HFFc6 (cell line): ENCODE measurements around the gene FGL2. TPM values are rescaled to one million over a fixed set of nuclear protein-coding genes. Genes with fewer than 3 reads are reported as not detected.

ENCODE experiments used
- DNase-seq: peaks from one replicate; pipeline ENCODE4 v3.0.0-alpha.2; 2018
- H3K27ac Mint-ChIP-seq: 2 replicates; pipeline ENCODE4 v1.8.0; 2020; ENCODE audit warnings: mild to moderate bottlenecking, mixed read lengths
- H3K27me3 Mint-ChIP-seq: 2 replicates; pipeline ENCODE4 v1.8.0; 2021; ENCODE audit warnings: mild to moderate bottlenecking, moderate library complexity, mixed read lengths; ENCODE audit not compliant: insufficient read depth
- H3K36me3 Mint-ChIP-seq: 2 replicates; pipeline ENCODE4 v1.8.0; 2021; ENCODE audit warnings: low read depth, mixed read lengths
- H3K4me1 Mint-ChIP-seq: 2 replicates; pipeline ENCODE4 v1.8.0; 2020; ENCODE audit warnings: low read depth, mixed read lengths
- H3K4me3 Mint-ChIP-seq: 2 replicates; pipeline ENCODE4 v1.8.0; 2020; ENCODE audit warnings: mild to moderate bottlenecking, moderate library complexity, mixed read lengths
- H3K9me3 Mint-ChIP-seq: 2 replicates; pipeline ENCODE4 v1.8.0; 2020; ENCODE audit warnings: mild to moderate bottlenecking, mixed read lengths
- CTCF ChIP-seq: fragments of 200-600 bp; sonication (generic); IDR thresholded peaks from 2 replicates; pipeline ENCODE4 v1.5.0; 2021; ENCODE audit warnings: antibody characterized with exemption, mild to moderate bottlenecking
- long read RNA-seq: library from polyadenylated mRNA; unstranded; transcript quantifications from one replicate; pipeline ENCODE4 v2.0.0, GENCODE V29; 2019
- total RNA-seq, 6 experiments: library from RNA; stranded (reverse); fragmentation: NEBNext Ultra II Directional; extraction: Animal tissue kit (Norgen Biotek cat#: 25700); gene quantifications; 2 replicates in 1 of 6; 3 replicates in 5 of 6; pipeline ENCODE4 v1.2.3, GENCODE V29; 2021

Gene FGL2, protein sequence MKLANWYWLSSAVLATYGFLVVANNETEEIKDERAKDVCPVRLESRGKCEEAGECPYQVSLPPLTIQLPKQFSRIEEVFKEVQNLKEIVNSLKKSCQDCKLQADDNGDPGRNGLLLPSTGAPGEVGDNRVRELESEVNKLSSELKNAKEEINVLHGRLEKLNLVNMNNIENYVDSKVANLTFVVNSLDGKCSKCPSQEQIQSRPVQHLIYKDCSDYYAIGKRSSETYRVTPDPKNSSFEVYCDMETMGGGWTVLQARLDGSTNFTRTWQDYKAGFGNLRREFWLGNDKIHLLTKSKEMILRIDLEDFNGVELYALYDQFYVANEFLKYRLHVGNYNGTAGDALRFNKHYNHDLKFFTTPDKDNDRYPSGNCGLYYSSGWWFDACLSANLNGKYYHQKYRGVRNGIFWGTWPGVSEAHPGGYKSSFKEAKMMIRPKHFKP
- total RNA-seq, result not detected
- long read RNA-seq, result 0 reads

GRCh38 chr7:77199013-77199966, at the start of gene FGL2:
Gene FGL2 (minus strand): TSS chr7:77199819. CDS start chr7:77199793, 26 bp downstream.
- Mint-ChIP-seq H3K4me3 (peak within 1 kb of the TSS; percentile 51; the same call in 1 of the 2 replicates), H3K27ac (no peak within 1 kb of the TSS), H3K4me1 (peaks cover 7% of the 10 kb centered on the region), H3K27me3 (peaks cover 28% of the 10 kb centered on the region), H3K9me3 (no peaks in the 10 kb centered on the region), H3K36me3 (no peaks in the 10 kb centered on the region)
- TF ChIP-seq CTCF, result no peak
- DNase-seq, result peak; percentile 1

DNA sequence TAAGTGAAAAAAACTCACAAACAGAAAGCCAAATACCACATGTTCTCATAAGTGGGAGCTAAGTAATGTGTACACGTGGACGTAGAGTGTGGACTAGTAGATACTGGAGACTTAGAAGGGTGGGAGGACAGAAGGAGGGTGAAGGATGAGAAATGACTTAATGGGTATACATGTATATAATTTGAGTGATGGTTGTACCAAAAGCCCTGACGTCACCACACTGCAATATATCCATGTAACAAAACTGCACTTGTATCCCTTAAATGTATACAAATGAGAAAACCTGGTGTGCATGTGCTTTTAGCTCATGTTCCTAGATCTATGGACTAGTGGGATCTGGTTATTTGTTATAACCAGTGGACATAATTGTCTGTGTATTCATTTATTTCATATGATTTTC, 48.5 kb upstream of the FGL2 start:
- peaks cover 31% of the 10 kb centered on the region for H3K4me1 Mint-ChIP-seq
- no peaks in the 10 kb centered on the region; the same call in 1 of the 2 replicates for H3K27me3 Mint-ChIP-seq
- no peak overlapping the region for H3K27ac Mint-ChIP-seq
- no peak for DNase-seq
- TF ChIP-seq CTCF, result no peak
- H3K4me3 Mint-ChIP-seq, result no peak overlapping the region
- H3K9me3 Mint-ChIP-seq, result no peaks in the 10 kb centered on the region
- no peaks in the 10 kb centered on the region for H3K36me3 Mint-ChIP-seq

- Mint-ChIP-seq H3K9me3 (no peaks in the 10 kb centered on the region), H3K4me3 (no peak overlapping the region), H3K27ac (no peak overlapping the region), H3K36me3 (no peaks in the 10 kb centered on the region), H3K27me3 (no peaks in the 10 kb centered on the region; the same call in 1 of the 2 replicates), H3K4me1 (peaks cover 31% of the 10 kb centered on the region)
- DNase-seq, result peak; percentile 55
- TF ChIP-seq CTCF, result peak; percentile 95
These were observed 47.7 kb upstream of the FGL2 start for GRCh38 chr7:77247206-77247850.

DNA sequence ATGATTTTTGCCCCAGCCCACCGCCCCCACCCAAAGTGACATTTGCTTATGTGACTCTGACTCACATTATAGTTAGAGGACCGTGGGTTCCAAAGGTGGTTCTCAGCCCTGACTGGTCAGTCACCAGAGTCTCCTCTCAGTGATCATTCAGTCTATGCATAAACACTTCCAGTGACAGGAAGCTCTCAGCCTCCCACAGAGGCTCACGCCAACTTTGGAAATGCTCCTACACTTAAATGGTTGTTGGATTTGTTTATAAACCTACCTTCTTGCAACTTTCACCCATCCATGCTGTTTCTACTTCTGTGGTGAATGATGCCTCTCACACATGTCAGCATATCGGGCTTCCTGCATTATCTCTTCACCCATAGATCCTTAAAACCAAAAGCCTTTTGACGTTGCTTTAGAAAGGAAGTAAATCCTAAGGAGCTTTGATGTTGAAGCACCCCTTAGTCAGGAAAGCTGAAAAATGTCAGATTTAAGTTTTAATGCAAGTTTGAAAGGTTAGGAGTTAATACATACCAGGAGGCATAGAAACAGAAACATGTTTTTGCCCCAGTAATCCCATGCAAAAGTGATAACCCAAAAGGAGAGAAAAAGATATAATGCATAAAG, 46.5 kb upstream of the FGL2 start:
- no peaks in the 10 kb centered on the region for H3K9me3 Mint-ChIP-seq
- H3K4me3 Mint-ChIP-seq, result no peak overlapping the region
- no peak for DNase-seq
- no peak for TF ChIP-seq CTCF
- H3K4me1 Mint-ChIP-seq, result peaks cover 21% of the 10 kb centered on the region
- no peak overlapping the region for H3K27ac Mint-ChIP-seq
- H3K27me3 Mint-ChIP-seq, result no peaks in the 10 kb centered on the region; the same call in 1 of the 2 replicates
- H3K36me3 Mint-ChIP-seq, result no peaks in the 10 kb centered on the region
